ENCODE data around the gene TMIE.

The TMIE gene

GRCh38 chr3:46705751-46706552, 4.8 kb downstream of the TMIE start:
- no peak for DNase-seq (ENCODE audit: extremely low spot score, insufficient read length, low read depth)
- no peak for FAIRE-seq

GRCh38 chr3:46706771-46707582, 5.8 kb downstream of the TMIE start:
- DNase-seq (ENCODE audit: extremely low spot score, insufficient read length, low read depth) (no peak), FAIRE-seq (no peak)

- DNase-seq (ENCODE audit: extremely low spot score, insufficient read length, low read depth) (no peak), FAIRE-seq (no peak)
Observed at GRCh38 chr3:46707601-46708011, 6.4 kb downstream of the TMIE start.

- no peak for FAIRE-seq
Observed at GRCh38 chr3:46708401-46709156, 7.4 kb downstream of the TMIE start.

DNA sequence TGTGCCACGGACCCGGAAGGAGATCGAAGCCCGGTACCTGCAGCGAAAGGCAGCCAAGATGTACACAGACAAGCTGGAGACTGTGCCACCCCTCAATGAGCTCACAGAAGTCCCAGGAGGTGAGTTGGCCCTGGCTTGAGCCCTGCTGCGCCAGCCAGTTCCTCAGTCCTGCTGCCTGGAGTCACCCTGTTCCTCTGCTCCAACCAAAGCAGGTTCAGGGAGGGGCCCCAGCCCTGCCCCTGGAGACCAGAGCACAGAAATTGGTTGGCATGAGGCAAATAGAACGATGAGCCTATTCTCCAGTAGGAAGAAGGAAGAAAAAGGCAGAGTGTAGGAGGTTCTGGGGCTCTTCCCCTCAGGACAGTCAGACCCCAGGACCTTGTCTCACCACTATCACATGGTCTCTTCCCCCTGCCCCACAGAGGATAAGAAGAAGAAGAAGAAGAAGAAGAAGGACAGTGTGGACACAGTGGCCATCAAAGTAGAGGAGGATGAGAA, 8.0 kb downstream of the TMIE start:
- FAIRE-seq (no peak), DNase-seq (ENCODE audit: extremely low spot score, insufficient read length, low read depth) (no peak)

More at GRCh38 chr3:46708401-46709156, 7.4 kb downstream of the TMIE start:
- no peak for DNase-seq (ENCODE audit: extremely low spot score, insufficient read length, low read depth)

GRCh38 chr3:46709721-46710120, 8.5 kb downstream of the TMIE start:
- DNase-seq (ENCODE audit: extremely low spot score, insufficient read length, low read depth) = no peak
- no peak for FAIRE-seq

- DNase-seq (ENCODE audit: extremely low spot score, insufficient read length, low read depth) = no peak
- FAIRE-seq = no peak
Observed at GRCh38 chr3:46710229-46710628, 9.0 kb downstream of the TMIE start.

GRCh38 chr3:46710671-46711295, 9.6 kb downstream of the TMIE start:
- no peak for DNase-seq (ENCODE audit: extremely low spot score, insufficient read length, low read depth)

DNA sequence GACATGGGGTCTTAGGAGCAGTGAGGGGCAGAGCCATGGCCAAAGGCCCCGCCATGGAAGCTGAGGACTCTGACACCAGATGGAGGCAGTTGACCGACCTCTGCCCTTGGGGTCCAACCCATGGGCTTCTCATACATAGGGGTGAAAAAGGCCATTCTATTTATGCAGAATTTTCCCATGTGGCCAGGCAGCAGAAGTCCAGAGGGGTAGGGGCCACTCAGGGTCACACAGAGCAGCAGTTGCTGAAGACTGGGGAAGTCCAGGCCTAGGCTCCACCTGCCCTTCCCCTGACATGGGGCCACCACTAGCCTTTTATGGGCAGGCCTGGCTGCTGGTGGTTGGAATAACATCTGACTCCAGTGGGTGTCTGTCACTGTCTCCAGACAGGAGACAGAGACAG, 10.1 kb downstream of the TMIE start:
- FAIRE-seq (no peak), DNase-seq (ENCODE audit: extremely low spot score, insufficient read length, low read depth) (no peak)

More at GRCh38 chr3:46710671-46711295, 9.6 kb downstream of the TMIE start:
- no peak for FAIRE-seq

GRCh38 chr3:46711760-46712159, 10.6 kb downstream of the TMIE start:
- DNase-seq (ENCODE audit: extremely low spot score, insufficient read length, low read depth) = no peak
- FAIRE-seq = no peak

GRCh38 chr3:46712191-46713049, 11.2 kb downstream of the TMIE start:
- DNase-seq (ENCODE audit: extremely low spot score, insufficient read length, low read depth) (no peak), FAIRE-seq (no peak)

DNA sequence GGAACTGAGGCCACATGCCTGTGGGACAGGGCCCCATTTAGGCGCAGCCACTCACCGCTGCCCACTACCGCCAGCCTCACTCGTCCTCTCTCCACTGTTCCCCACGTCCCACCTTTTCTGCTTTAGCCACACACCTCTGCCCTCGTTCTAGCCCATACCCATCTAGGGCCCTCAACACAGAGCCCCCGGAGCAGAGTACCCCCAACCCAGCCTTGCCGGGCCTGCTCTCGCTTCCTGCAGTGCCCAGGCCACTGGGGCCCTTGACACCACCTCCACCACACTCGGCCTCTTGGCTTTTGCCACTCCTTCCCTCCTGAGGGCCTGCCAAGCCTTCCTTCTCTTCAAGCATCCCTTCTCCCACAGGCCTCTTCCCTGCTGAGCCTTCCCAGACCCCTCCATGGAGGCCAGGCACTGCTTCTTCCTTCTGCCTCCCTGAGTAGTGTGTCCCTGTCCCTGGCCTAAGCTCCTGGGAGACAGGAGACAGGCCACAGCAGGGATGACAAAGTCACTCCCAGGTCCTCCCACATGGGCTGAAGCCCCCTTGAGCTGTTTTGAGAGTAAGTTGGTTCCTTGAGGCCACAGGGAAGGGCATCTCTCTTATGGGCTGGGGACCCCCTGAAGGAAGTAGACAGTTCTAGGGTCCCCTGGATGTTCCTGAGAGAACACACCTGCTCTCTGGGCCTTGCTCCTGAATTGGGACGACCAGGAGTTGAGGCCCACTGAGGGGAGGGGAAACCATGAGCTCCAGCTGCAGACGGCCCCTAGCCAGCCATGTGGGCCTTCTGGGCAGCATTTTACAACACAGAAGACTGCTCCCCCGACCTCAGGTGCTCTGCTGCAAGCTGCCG, 12.1 kb downstream of the TMIE start:
- no peak for DNase-seq (ENCODE audit: extremely low spot score, insufficient read length, low read depth)
- peak; percentile 36 for FAIRE-seq

- FAIRE-seq = peak; percentile 89
Observed at GRCh38 chr3:46713898-46714552, 12.8 kb downstream of the TMIE start.

GRCh38 chr3:46714728-46715506, 13.7 kb downstream of the TMIE start:
- FAIRE-seq (no peak), DNase-seq (ENCODE audit: extremely low spot score, insufficient read length, low read depth) (no peak)

More at GRCh38 chr3:46713898-46714552, 12.8 kb downstream of the TMIE start:
- peak; percentile 45 for DNase-seq (ENCODE audit: extremely low spot score, insufficient read length, low read depth)

DNA sequence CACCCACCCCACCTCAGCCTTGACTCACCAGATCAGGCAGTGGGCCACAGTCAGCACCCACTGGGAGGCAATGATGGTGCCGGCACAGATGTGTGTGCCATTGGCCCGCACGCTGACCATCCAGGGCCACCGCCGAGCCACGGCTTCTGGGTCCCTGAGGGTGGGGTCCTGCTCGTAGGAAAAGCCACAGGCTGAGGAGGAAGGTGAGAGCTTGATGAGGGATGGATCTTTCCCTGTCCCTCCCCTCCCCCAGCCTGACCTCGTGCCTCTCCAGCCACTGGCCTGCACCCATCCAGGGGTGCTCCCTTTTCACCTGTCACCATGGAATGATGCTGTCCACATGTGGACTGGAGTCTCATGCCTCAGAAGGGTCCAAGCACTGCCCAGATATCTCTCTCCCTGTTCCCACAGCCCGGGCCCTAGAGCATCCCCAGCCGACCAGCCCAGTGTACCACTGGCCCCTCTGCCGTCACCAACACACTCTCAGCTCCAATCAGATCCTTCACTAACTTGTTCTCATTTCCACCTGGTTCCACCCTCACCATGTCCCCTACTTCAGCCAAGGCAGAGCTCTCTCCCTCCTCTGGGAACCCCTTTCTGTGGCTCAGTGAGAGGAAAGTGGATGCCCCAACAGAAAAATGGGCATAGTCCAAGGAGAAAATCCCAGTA, 14.4 kb downstream of the TMIE start:
- DNase-seq (ENCODE audit: extremely low spot score, insufficient read length, low read depth) (no peak), FAIRE-seq (no peak)
